ENCODE measurements around the gene SERBP1.

GRCh38 chr1:67408148-67408547 lies 22.1 kb downstream of the SERBP1 start:
- TF ChIP-seq CTCF (IDR thresholded peaks at IDR 0.05): no peak
- TF ChIP-seq POLR2A (IDR thresholded peaks at IDR 0.05): no peak
